Measurements from ENCODE around the gene WDR46. TPM values are rescaled to one million over a fixed set of nuclear protein-coding genes. Genes with fewer than 3 reads are reported as not detected.

WDR46 gene
- total RNA-seq, 4 donors from 2014 or later: 30.5 to 42.6 (median 35.7) TPM

GRCh38 chr6:33320315-33321181, 31.5 kb upstream of the WDR46 start:
- peaks cover 27 to 40% (median 32%) of the 10 kb centered on the region in 4 donors for H3K36me3 ChIP-seq
- H3K4me3 ChIP-seq: no peak overlapping the region
- H3K27me3 ChIP-seq: no peaks in the 10 kb centered on the region
- no peaks in the 10 kb centered on the region for H3K9me3 ChIP-seq
- WGBS: 61% methylated on average over 19 of the region's 32 CpGs
- no peak for DNase-seq (ENCODE audit: extremely low spot score)
- H3K4me1 ChIP-seq: peaks cover 43 to 73% (median 66%) of the 10 kb centered on the region in 4 donors
- TF ChIP-seq EP300 (IDR thresholded peaks at IDR 0.05): no peak
- TF ChIP-seq POLR2AphosphoS5 (IDR thresholded peaks at IDR 0.05): no peak
- no peak for TF ChIP-seq CTCF (IDR thresholded peaks at IDR 0.05)
- TF ChIP-seq POLR2A (IDR thresholded peaks at IDR 0.05; ENCODE audit: low read depth): no peak
- intact Hi-C loops (cut with DNase I): no loop called here
- H3K27ac ChIP-seq (replicated peaks in 1 of 4): peak overlapping the region; percentile 42 to 86 (median 50)

- DNase-seq (ENCODE audit: extremely low spot score): no peak
- H3K4me3 ChIP-seq: no peak overlapping the region
- peaks cover 49 to 79% (median 72%) of the 10 kb centered on the region in 4 donors for H3K4me1 ChIP-seq
- no peaks in the 10 kb centered on the region for H3K9me3 ChIP-seq
- H3K36me3 ChIP-seq: peaks cover 27 to 40% (median 32%) of the 10 kb centered on the region in 4 donors
- intact Hi-C loops (cut with DNase I): no loop called here
- H3K27ac ChIP-seq (replicated peaks in 1 of 4): peak overlapping the region; percentile 42 to 86 (median 50)
- TF ChIP-seq CTCF (IDR thresholded peaks at IDR 0.05): no peak
- TF ChIP-seq POLR2AphosphoS5 (IDR thresholded peaks at IDR 0.05): no peak
- TF ChIP-seq POLR2A (IDR thresholded peaks at IDR 0.05; ENCODE audit: low read depth): no peak
- no peak for TF ChIP-seq EP300 (IDR thresholded peaks at IDR 0.05)
- 81% methylated on average over 3 of the region's 3 CpGs for WGBS
- H3K27me3 ChIP-seq: no peaks in the 10 kb centered on the region
Observed at GRCh38 chr6:33319939-33320314, 30.9 kb upstream of the WDR46 start.

GRCh38 chr6:33318426-33319073, 29.5 kb upstream of the WDR46 start:
- H3K4me3 ChIP-seq: peak overlapping the region; percentile 59 to 74 (median 66)
- no peaks in the 10 kb centered on the region for H3K9me3 ChIP-seq
- H3K4me1 ChIP-seq: peaks cover 48 to 79% (median 73%) of the 10 kb centered on the region in 4 donors
- WGBS: 66% methylated on average over 8 of the region's 8 CpGs
- peak overlapping the region; percentile 84 to 95 (median 90) for H3K27ac ChIP-seq (replicated peaks in 1 of 4)
- no peak for DNase-seq (ENCODE audit: extremely low spot score)
- no peak for TF ChIP-seq EP300 (IDR thresholded peaks at IDR 0.05)
- no peak for TF ChIP-seq POLR2AphosphoS5 (IDR thresholded peaks at IDR 0.05)
- H3K36me3 ChIP-seq: peaks cover 27 to 40% (median 32%) of the 10 kb centered on the region in 4 donors
- intact Hi-C loops (cut with DNase I): no loop called here
- H3K27me3 ChIP-seq: no peaks in the 10 kb centered on the region

GRCh38 chr6:33317669-33318425, 28.8 kb upstream of the WDR46 start, which contains the start of gene ZBTB22:
Gene ZBTB22 (minus strand): TSS chr6:33317744. CDS start chr6:33316916, 828 bp downstream.
- intact Hi-C loops (cut with DNase I): no loop called here
- peaks cover 47 to 81% (median 73%) of the 10 kb centered on the region in 4 donors for H3K4me1 ChIP-seq
- WGBS: 2% methylated on average over 24 of the region's 44 CpGs

More at GRCh38 chr6:33317669-33318425, 28.8 kb upstream of the WDR46 start, which contains the start of gene ZBTB22:
- peak within 1 kb of the TSS; percentile 84 to 95 (median 90) for H3K27ac ChIP-seq (replicated peaks in 1 of 4)
- TF ChIP-seq CTCF (IDR thresholded peaks at IDR 0.05) (peak in 1 of 3 experiments; percentile 26), POLR2AphosphoS5 (IDR thresholded peaks at IDR 0.05) (peak; percentile 68 to 74), POLR2A (IDR thresholded peaks at IDR 0.05; ENCODE audit: low read depth) (no peak), EP300 (IDR thresholded peaks at IDR 0.05) (no peak)
- H3K9me3 ChIP-seq: no peaks in the 10 kb centered on the region
- peaks cover 27 to 40% (median 32%) of the 10 kb centered on the region in 4 donors for H3K36me3 ChIP-seq
- peak within 1 kb of the TSS; percentile 59 to 74 (median 66) for H3K4me3 ChIP-seq
- H3K27me3 ChIP-seq: no peaks in the 10 kb centered on the region
- DNase-seq (ENCODE audit: extremely low spot score): peak; percentile 99
